Caco-2 (cell line): Measurements from ENCODE around the gene OXER1. TPM values are rescaled to one million over a fixed set of nuclear protein-coding genes. Genes with fewer than 3 reads are reported as not detected.

ENCODE experiments used
- BruUV-seq: library from RNA; stranded (reverse); fragments of 400-500 nt; replicated peaks from 2 replicates; lab custom pipeline; 2021; lab: Mats Ljungman, UMichigan
- CTCF ChIA-PET: fragments of 300-600 bp; sonication (Branson Sonifier 250); formaldehyde crosslinking; loops from one replicate; lab custom pipeline; 2022; ENCODE audit warnings: antibody characterized with exemption; lab: Charles Lee
- POLR2A ChIA-PET: fragments of 300-600 bp; sonication (Branson Sonifier 250); formaldehyde crosslinking; loops from one replicate; lab custom pipeline; 2022; ENCODE audit warnings: antibody characterized with exemption; lab: Charles Lee
- DNase-seq, 2 experiments: peaks; one replicate each; pipeline versions ENCODE4 v3.0.0 to v3.0.0-alpha.2; 2020 to 2022
- H3K27me3 ChIP-seq: replicated peaks from 2 replicates; pipeline ENCODE4 v1.6.0; 2011; ENCODE audit warnings: low read length; ENCODE audit not compliant: control insufficient read depth, insufficient read depth
- H3K36me3 ChIP-seq: 2 replicates; pipeline ENCODE4 v1.5.1; 2011; ENCODE audit warnings: low read length; ENCODE audit not compliant: control insufficient read depth, insufficient read depth
- H3K4me1 ChIP-seq: fragments of 250-450 bp; sonication (Bioruptor Pico); 2 replicates; pipeline ENCODE4 v1.5.1; 2020; ENCODE audit warnings: mild to moderate bottlenecking
- H3K4me3 ChIP-seq: 2 replicates; pipeline ENCODE4 v1.5.1; 2011; ENCODE audit warnings: low read depth, mild to moderate bottlenecking, control low read depth, low read length
- H3K9me3 ChIP-seq: fragments of 250-450 bp; sonication (Bioruptor Pico); 2 replicates; pipeline ENCODE4 v1.5.1; 2020; ENCODE audit warnings: mild to moderate bottlenecking, moderate library complexity
- H3K27ac Mint-ChIP-seq: one replicate; pipeline ENCODE4 v1.8.0; 2022; ENCODE audit warnings: mixed read lengths; ENCODE audit not compliant: unreplicated experiment
- H3K27me3 Mint-ChIP-seq: one replicate; pipeline ENCODE4 v1.8.0; 2022; ENCODE audit warnings: mixed read lengths; ENCODE audit not compliant: insufficient read depth, unreplicated experiment
- H3K36me3 Mint-ChIP-seq: one replicate; pipeline ENCODE4 v1.8.0; 2022; ENCODE audit warnings: mild to moderate bottlenecking, mixed read lengths; ENCODE audit not compliant: insufficient read depth, unreplicated experiment
- H3K4me1 Mint-ChIP-seq: one replicate; pipeline ENCODE4 v1.8.0; 2022; ENCODE audit warnings: low read depth, mixed read lengths; ENCODE audit not compliant: unreplicated experiment
- H3K4me3 Mint-ChIP-seq: one replicate; pipeline ENCODE4 v1.8.0; 2022; ENCODE audit warnings: mild to moderate bottlenecking, moderate library complexity, mixed read lengths; ENCODE audit not compliant: unreplicated experiment
- H3K9me3 Mint-ChIP-seq: one replicate; pipeline ENCODE4 v1.8.0; 2022; ENCODE audit warnings: mixed read lengths; ENCODE audit not compliant: unreplicated experiment
- CTCF ChIP-seq, 2 experiments: fragments of 200-600 bp in 1 of 2; IDR thresholded peaks; 1 replicate in 1 of 2; 2 replicates in 1 of 2; pipeline versions ENCODE4 v1.5.1 to v1.8.0; 2011 to 2022; ENCODE audit warnings: antibody characterized with exemption in 1 of 2, control low read depth in 1 of 2, inconsistent platforms in 1 of 2, low read depth in 1 of 2, low read length in 1 of 2, mild to moderate bottlenecking in 1 of 2, moderate library complexity in 1 of 2; ENCODE audit not compliant: insufficient read depth in 1 of 2, severe bottlenecking in 1 of 2, unreplicated experiment in 1 of 2
- intact Hi-C: fragments of 100-400 bp; cut with micrococcal nuclease; formaldehyde crosslinking; loops from one replicate; pipeline ENCODE4 v1.10.0; 2022; ENCODE audit not compliant: unreplicated experiment
- total RNA-seq: library from RNA; stranded (reverse); gene quantifications from 2 replicates; pipeline ENCODE4 v1.2.3, GENCODE V29; 2022

The OXER1 gene
- total RNA-seq, 1 experiment from 2014 or later: 10.9 TPM

GRCh38 chr2:42810971-42811811 is 47.3 kb upstream of the OXER1 start:
- H3K4me1 ChIP-seq: peaks cover 5% of the 10 kb centered on the region; the same call in 1 of the 2 replicates
- peak; percentile 57 to 71 for DNase-seq
- TF ChIP-seq CTCF (IDR thresholded peaks at IDR 0.05; ENCODE audit: insufficient read depth in 1 of 2, low read depth in 1 of 2, low read length in 1 of 2, severe bottlenecking in 1 of 2, unreplicated experiment in 1 of 2): no peak
- BruUV-seq: TSS peak; percentile 15
- Mint-ChIP-seq H3K27ac (peak overlapping the region; percentile 94), H3K27me3 (no peaks in the 10 kb centered on the region), H3K9me3 (no peaks in the 10 kb centered on the region), H3K4me3 (peak overlapping the region; percentile 96), H3K4me1 (peaks cover 14% of the 10 kb centered on the region), H3K36me3 (peaks cover 9% of the 10 kb centered on the region)
- H3K4me3 ChIP-seq: peak overlapping the region; percentile 80
- H3K36me3 ChIP-seq: no peaks in the 10 kb centered on the region
- no peaks in the 10 kb centered on the region for H3K27me3 ChIP-seq
- POLR2A ChIA-PET: interaction anchor here (0.5 to 1.8 kb wide), 6 partner anchors 17 to 785 kb away, joined by 3 to 11 read pairs (median 5); partner anchors contain the start of genes HAAO and THADA
- intact Hi-C loops: loop anchor here (5.0 kb wide), 1 partner anchor 416 kb away; the partner anchor contains the start of gene ZFP36L2
- no peaks in the 10 kb centered on the region for H3K9me3 ChIP-seq
- CTCF ChIA-PET: interaction anchor here (0.6 to 2.7 kb wide), 5 partner anchors 11 to 416 kb away, joined by 3 to 33 read pairs (median 7); partner anchors contain the start of genes HAAO and ZFP36L2

- no peaks in the 10 kb centered on the region for H3K9me3 Mint-ChIP-seq
- ChIA-PET CTCF (interaction anchor here (0.6 to 2.7 kb wide), 7 partner anchors 10 to 417 kb away, joined by 3 to 33 read pairs (median 4); partner anchors contain the start of genes HAAO and ZFP36L2), POLR2A (interaction anchor here (0.5 to 1.8 kb wide), 9 partner anchors 9 to 786 kb away, joined by 3 to 11 read pairs (median 4); partner anchors contain the start of genes HAAO, THADA and ZFP36L2)
- peak; percentile 95 to 97 for DNase-seq
- Histone ChIP-seq H3K4me3 (peak overlapping the region; percentile 80), H3K4me1 (peaks cover 5% of the 10 kb centered on the region; the same call in 1 of the 2 replicates), H3K9me3 (no peaks in the 10 kb centered on the region), H3K36me3 (no peaks in the 10 kb centered on the region), H3K27me3 (no peaks in the 10 kb centered on the region)
- peaks cover 14% of the 10 kb centered on the region for H3K4me1 Mint-ChIP-seq
- peaks cover 9% of the 10 kb centered on the region for H3K36me3 Mint-ChIP-seq
- peak overlapping the region; percentile 94 for H3K27ac Mint-ChIP-seq
- intact Hi-C loops: loop anchor here (5.0 kb wide), 1 partner anchor 417 kb away; the partner anchor contains the start of gene ZFP36L2
- BruUV-seq: TSS peak; percentile 33
- peak in 1 of 2 experiments; percentile 3 for TF ChIP-seq CTCF (IDR thresholded peaks at IDR 0.05; ENCODE audit: insufficient read depth in 1 of 2, low read depth in 1 of 2, low read length in 1 of 2, severe bottlenecking in 1 of 2, unreplicated experiment in 1 of 2)
- H3K4me3 Mint-ChIP-seq: peak overlapping the region; percentile 96
- H3K27me3 Mint-ChIP-seq: no peaks in the 10 kb centered on the region
These were observed 46.4 kb upstream of the OXER1 start for GRCh38 chr2:42810121-42810970.
